Activated naive CD4-positive, alpha-beta T cell treated with anti-CD3 and anti-CD28 coated beads for 36 hours (primary cell): ENCODE results near the gene DAP. TPM values are rescaled to one million over a fixed set of nuclear protein-coding genes. Genes with fewer than 3 reads are reported as not detected.

Source experiments
- CTCF ChIA-PET: fragments of 350-600 bp; sonication (Branson Sonifier 250); formaldehyde crosslinking; loops from one replicate; lab custom pipeline; 2021; ENCODE audit warnings: antibody characterized with exemption; lab: Charles Lee
- DNase-seq: peaks from one replicate; pipeline ENCODE4 v3.0.0-alpha.2; 2020
- H3K27ac Mint-ChIP-seq: one replicate; pipeline ENCODE4 v1.8.0; 2021; ENCODE audit warnings: mild to moderate bottlenecking, mixed read lengths
- H3K27me3 Mint-ChIP-seq: one replicate; pipeline ENCODE4 v1.8.0; 2021; ENCODE audit warnings: low read depth, mixed read lengths
- H3K36me3 Mint-ChIP-seq: one replicate; pipeline ENCODE4 v1.8.0; 2021; ENCODE audit warnings: low read depth, mixed read lengths
- H3K4me1 Mint-ChIP-seq: one replicate; pipeline ENCODE4 v1.8.0; 2021; ENCODE audit warnings: low read depth, mixed read lengths
- H3K4me3 Mint-ChIP-seq: one replicate; pipeline ENCODE4 v1.8.0; 2021; ENCODE audit warnings: mild to moderate bottlenecking, moderate library complexity, mixed read lengths
- H3K9me3 Mint-ChIP-seq: one replicate; pipeline ENCODE4 v1.8.0; 2021; ENCODE audit warnings: mixed read lengths
- intact Hi-C: fragments of 100-400 bp; cut with micrococcal nuclease; formaldehyde crosslinking; loops from one replicate; pipeline ENCODE4 v1.15.1; 2023
- total RNA-seq, 2 experiments: library from RNA; stranded (reverse); gene quantifications; one replicate each; pipeline ENCODE4 v1.2.3, GENCODE V29; 2021

Gene DAP
- total RNA-seq, 2 experiments from 2014 or later = 29.5 to 29.7 TPM

DNA sequence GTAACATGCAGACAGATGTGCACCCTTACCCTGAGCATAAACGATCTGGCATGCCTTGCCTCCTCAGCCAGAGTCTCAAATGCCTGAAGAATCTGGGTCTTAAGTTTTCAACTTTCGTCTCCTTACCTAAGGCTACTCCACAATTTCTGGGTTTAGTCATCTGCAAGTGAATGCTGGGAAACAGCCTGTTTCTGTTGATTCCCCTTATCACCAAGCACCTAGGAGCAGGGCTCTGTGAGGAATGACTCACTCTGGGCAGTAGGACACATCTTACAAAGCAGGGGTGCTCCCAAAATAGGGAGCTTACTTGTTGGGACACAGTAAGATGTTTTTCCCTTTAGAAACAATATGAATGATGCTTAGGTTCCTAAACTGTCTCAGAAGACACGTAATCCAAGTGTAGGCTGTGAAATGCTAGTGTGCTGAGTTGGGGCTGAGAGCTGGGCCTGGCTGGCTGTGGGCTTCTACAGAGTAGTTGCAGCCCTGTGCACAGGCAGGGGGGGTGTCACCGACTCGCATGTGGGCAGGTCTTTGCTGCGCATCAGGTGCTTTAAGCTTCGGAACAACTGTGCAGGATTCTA lies 58.0 kb downstream of the DAP start:
- H3K27ac Mint-ChIP-seq = no peak overlapping the region

DNA sequence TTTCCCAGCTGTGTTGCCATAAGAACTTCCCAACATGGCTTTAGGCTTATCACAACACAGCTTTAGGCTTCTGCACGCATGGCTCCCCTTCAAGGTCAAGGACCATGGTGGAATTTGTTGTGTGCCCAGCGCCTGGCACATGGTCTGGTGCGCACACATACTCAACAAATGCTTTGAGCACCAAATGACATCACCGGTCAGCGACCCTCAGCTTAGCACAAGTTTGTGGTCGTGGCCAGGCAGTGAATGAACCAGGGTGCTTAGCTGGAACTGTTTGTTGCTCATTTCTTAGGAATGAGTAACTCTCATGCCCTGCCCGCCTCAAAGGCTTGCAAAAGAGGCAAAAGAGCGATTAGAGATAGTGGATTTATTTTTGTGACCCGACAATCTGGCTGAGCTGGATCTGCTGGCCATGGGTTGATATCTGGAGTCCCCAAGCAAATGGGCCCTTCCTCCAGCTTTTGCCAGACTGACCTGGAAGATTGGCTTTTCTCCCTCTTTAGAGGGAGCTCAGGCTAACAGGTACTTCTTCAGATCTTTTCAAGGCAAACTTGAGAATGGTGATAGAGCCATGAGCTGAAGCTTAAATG lies 58.9 kb downstream of the DAP start:
- CTCF ChIA-PET = interaction anchor here (0.6 to 2.0 kb wide), 13 partner anchors 9 to 384 kb away, joined by 3 to 6 read pairs (median 3); no protein-coding TSS in a partner anchor
- H3K9me3 Mint-ChIP-seq = no peaks in the 10 kb centered on the region
- H3K27me3 Mint-ChIP-seq = no peaks in the 10 kb centered on the region
- no peak overlapping the region for H3K4me3 Mint-ChIP-seq
- H3K4me1 Mint-ChIP-seq = peaks cover 44% of the 10 kb centered on the region
- intact Hi-C loops = loop anchor here (5.0 kb wide), 2 partner anchors 60 to 75 kb away; partner anchors contain the start of gene DAP
- peaks cover 5% of the 10 kb centered on the region for H3K36me3 Mint-ChIP-seq
- DNase-seq = no peak
- no peak overlapping the region for H3K27ac Mint-ChIP-seq

More for the DNA sequence above, 58.0 kb downstream of the DAP start:
- Mint-ChIP-seq H3K9me3 (no peaks in the 10 kb centered on the region), H3K4me3 (no peak overlapping the region), H3K27me3 (no peaks in the 10 kb centered on the region), H3K4me1 (peaks cover 44% of the 10 kb centered on the region), H3K36me3 (peaks cover 5% of the 10 kb centered on the region)
- intact Hi-C loops = loop anchor here (5.0 kb wide), 2 partner anchors 59 to 74 kb away; partner anchors contain the start of gene DAP
- DNase-seq = no peak
- CTCF ChIA-PET = interaction anchor here (0.6 to 2.0 kb wide), 12 partner anchors 10 to 385 kb away, joined by 3 to 6 read pairs (median 3); no protein-coding TSS in a partner anchor

DNA sequence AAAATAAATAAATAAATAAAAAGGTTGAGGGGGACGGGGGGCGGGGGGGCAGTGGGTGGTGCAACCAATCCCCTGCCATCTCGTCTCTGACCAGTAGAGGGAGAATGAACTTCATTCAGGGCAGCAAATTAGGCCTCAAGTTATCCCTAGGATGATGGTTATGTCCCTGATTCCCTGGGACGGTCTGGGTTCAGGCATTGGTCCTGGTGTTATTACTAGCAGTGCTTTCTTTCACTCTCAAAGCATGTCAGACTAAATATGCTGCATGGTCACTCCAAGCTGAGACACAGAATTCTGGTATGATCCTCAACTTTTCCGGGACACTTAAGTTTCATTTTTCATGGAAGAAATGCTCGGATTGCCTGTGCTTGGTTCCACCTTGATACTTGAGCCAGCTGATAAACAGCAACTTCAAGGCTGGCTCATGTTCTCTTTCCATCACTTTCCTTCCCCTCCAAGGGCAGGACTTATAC lies 59.4 kb downstream of the DAP start:
- CTCF ChIA-PET = interaction anchor here (0.6 to 2.0 kb wide), 6 partner anchors 17 to 154 kb away, joined by 3 to 6 read pairs (median 3); no protein-coding TSS in a partner anchor
- intact Hi-C loops = loop anchor here (5.0 kb wide), 2 partner anchors 61 to 76 kb away; partner anchors contain the start of gene DAP
- DNase-seq = peak; percentile 37
- no peaks in the 10 kb centered on the region for H3K27me3 Mint-ChIP-seq
- no peaks in the 10 kb centered on the region for H3K9me3 Mint-ChIP-seq
- H3K4me1 Mint-ChIP-seq = peaks cover 47% of the 10 kb centered on the region
- peaks cover 4% of the 10 kb centered on the region for H3K36me3 Mint-ChIP-seq
- H3K27ac Mint-ChIP-seq = no peak overlapping the region
- H3K4me3 Mint-ChIP-seq = no peak overlapping the region

DNA sequence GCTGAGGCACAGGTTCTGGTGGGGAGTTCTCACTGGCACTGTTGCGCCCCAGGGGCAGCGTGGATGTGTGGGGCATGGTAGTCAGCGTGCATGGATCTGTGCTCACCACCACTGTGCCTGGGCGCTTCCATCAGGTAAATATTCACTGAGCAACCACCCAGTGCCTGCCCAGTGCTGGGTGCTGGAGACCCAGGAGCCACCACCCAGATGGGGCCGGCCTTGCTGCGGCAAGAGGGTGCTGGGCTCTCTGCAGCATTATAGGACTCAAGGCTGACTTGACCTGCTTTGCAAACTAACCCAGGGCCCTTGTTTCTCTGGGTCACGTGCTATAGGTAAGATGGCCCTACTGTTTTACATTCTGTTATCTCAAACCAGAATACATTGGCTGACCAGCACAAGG lies 60.5 kb downstream of the DAP start:
- H3K9me3 Mint-ChIP-seq = no peaks in the 10 kb centered on the region
- H3K36me3 Mint-ChIP-seq = peaks cover under 1% of the 10 kb centered on the region
- no peaks in the 10 kb centered on the region for H3K27me3 Mint-ChIP-seq
- H3K27ac Mint-ChIP-seq = no peak overlapping the region
- peaks cover 51% of the 10 kb centered on the region for H3K4me1 Mint-ChIP-seq
- DNase-seq = no peak
- CTCF ChIA-PET = no interaction called here
- no peak overlapping the region for H3K4me3 Mint-ChIP-seq
- intact Hi-C loops = loop anchor here (5.0 kb wide), 2 partner anchors 62 to 77 kb away; partner anchors contain the start of gene DAP

DNA sequence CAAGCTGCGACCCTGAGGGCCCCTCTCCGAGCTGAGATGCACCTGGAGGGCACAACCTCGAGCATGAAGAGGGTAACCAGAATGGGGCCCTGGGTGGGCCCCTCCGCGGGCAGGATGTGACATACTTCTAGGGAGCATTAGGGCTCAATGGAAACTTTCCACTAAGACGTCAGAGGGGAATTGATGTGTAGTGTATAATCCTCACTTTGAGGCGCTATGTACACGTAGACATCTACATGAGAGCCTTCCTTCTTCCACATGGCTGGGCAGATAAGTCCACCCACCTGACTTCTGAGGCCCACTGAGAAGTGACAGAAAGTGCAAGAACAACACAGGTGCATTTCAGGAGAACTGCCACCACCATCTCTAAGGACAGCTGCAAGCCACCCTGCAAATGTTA lies 61.0 kb downstream of the DAP start:
- CTCF ChIA-PET = interaction anchor here (1.1 kb wide), 1 partner anchor 52 kb away, joined by 3 read pairs; no protein-coding TSS in a partner anchor
- no peaks in the 10 kb centered on the region for H3K36me3 Mint-ChIP-seq
- peaks cover 49% of the 10 kb centered on the region for H3K4me1 Mint-ChIP-seq
- no peak for DNase-seq
- no peaks in the 10 kb centered on the region for H3K9me3 Mint-ChIP-seq
- H3K4me3 Mint-ChIP-seq = no peak overlapping the region
- no peak overlapping the region for H3K27ac Mint-ChIP-seq
- intact Hi-C loops = loop anchor here (5.0 to 10.0 kb wide), 6 partner anchors 62 to 792 kb away; partner anchors contain the start of gene DAP
- no peaks in the 10 kb centered on the region for H3K27me3 Mint-ChIP-seq

DNA sequence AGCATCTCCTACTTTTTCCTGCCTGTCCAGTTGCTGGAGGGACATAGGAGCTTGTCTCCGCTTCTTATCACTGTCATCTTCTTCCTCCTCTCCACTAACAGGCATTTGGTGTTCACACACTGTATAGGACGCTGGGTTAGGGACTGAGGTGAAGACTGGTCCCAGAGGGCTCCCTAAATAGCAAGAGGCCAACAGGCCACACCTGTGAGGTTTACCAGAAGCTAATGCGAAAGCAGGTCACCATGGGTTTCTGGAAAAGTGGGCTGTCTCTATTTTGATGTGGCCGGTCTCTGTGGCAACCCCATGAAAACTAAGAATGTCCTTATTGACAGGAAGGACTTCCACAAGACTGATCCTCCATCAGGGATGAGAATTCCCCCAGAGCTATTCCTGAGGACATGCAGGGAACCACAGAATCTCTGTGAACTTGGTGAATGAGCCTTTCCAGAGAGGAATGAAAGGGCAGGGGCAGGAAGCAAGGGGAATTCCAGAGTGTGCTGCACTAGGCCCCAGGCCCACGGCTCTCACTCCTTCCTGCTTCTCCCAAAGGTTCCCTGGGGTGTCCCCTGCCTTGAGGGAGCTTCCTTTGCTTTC lies 61.7 kb downstream of the DAP start:
- Mint-ChIP-seq H3K4me1 (peaks cover 45% of the 10 kb centered on the region), H3K36me3 (no peaks in the 10 kb centered on the region), H3K9me3 (no peaks in the 10 kb centered on the region), H3K27me3 (no peaks in the 10 kb centered on the region), H3K4me3 (no peak overlapping the region), H3K27ac (no peak overlapping the region)
- intact Hi-C loops = loop anchor here (5.0 to 10.0 kb wide), 4 partner anchors 158 to 793 kb away; no protein-coding TSS in a partner anchor
- CTCF ChIA-PET = interaction anchor here (1.1 kb wide), 1 partner anchor 52 kb away, joined by 3 read pairs; no protein-coding TSS in a partner anchor
- DNase-seq = no peak

DNA sequence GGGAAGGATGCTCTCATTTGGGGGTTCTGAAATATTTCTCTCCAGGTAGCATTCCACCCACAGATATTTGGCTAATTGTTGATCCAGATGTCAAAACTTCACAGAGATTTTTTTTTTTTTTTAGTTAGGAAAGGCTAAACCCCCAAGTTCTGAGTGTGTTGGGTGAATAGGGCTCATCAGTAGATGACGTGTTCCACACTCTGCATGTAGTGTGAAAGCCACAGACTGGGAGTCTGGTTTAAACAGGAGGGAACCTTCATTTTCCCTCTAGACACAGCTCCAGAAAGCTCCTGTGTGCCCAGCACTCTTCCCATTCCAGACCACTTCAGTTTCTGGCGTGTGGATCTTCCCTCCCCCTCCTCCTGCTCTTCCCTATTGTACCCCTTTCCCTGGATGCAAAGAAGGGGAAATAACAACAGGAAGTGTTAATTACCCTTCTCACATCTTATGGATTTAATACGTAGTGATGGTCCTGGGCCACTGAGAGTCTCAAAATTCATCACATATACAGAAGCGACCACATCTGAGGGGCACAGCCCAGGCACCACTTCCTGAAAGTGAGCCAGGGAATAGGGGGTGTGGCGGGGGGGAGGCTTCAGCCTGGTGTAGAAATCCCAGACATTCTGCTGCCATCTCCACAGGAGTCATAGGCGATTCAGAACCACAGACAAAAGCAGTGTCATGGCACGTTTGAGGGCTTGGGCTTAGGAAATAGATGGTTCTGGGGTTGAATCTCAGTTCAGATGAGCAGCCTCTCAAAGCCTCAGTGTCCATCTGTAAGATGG lies 65.1 kb downstream of the DAP start:
- Mint-ChIP-seq H3K4me1 (peaks cover 42% of the 10 kb centered on the region), H3K4me3 (no peak overlapping the region), H3K27me3 (no peaks in the 10 kb centered on the region), H3K27ac (no peak overlapping the region), H3K9me3 (no peaks in the 10 kb centered on the region), H3K36me3 (no peaks in the 10 kb centered on the region)
- CTCF ChIA-PET = interaction anchor here (1.2 kb wide), 1 partner anchor 77 kb away, joined by 3 read pairs; no protein-coding TSS in a partner anchor
- intact Hi-C loops = loop anchor here (1.0 to 10.0 kb wide), 5 partner anchors 161 to 796 kb away; no protein-coding TSS in a partner anchor
- DNase-seq = peak; percentile 8

DNA sequence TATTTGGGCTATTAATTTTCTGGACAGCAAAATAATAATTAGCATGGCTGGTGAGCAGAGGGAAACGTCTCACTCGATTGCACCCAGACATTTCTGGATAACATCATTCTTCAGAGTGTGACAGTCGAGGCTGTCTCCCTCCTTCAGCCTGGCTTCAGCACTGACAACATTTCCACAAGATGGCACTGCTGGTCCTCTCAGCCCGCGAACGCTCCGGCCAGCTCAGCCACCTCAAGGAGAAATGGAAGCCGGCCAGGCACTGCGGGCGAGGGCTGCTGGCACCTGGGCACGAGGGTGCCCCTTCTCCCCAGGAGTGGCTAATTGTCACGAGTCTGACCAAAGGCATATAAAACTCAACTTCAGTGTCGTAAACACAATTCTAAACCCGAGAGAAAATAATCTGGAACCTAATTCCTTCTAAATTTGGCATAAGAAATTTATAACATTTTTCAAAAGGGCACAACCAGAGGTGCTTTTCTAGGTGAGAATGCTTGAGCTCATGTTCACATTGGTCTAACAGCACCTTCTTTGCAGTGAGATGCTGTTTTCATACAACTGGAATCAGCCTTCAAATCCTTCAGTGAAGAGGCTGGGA lies 65.9 kb downstream of the DAP start:
- no peak overlapping the region for H3K4me3 Mint-ChIP-seq
- DNase-seq = peak; percentile 56
- intact Hi-C loops = loop anchor here (1.0 to 10.0 kb wide), 5 partner anchors 162 to 797 kb away; no protein-coding TSS in a partner anchor
- no peaks in the 10 kb centered on the region for H3K9me3 Mint-ChIP-seq
- H3K27ac Mint-ChIP-seq = no peak overlapping the region
- CTCF ChIA-PET = interaction anchor here (1.2 kb wide), 1 partner anchor 78 kb away, joined by 3 read pairs; no protein-coding TSS in a partner anchor
- peaks cover 39% of the 10 kb centered on the region for H3K4me1 Mint-ChIP-seq
- no peaks in the 10 kb centered on the region for H3K36me3 Mint-ChIP-seq
- no peaks in the 10 kb centered on the region for H3K27me3 Mint-ChIP-seq

DNA sequence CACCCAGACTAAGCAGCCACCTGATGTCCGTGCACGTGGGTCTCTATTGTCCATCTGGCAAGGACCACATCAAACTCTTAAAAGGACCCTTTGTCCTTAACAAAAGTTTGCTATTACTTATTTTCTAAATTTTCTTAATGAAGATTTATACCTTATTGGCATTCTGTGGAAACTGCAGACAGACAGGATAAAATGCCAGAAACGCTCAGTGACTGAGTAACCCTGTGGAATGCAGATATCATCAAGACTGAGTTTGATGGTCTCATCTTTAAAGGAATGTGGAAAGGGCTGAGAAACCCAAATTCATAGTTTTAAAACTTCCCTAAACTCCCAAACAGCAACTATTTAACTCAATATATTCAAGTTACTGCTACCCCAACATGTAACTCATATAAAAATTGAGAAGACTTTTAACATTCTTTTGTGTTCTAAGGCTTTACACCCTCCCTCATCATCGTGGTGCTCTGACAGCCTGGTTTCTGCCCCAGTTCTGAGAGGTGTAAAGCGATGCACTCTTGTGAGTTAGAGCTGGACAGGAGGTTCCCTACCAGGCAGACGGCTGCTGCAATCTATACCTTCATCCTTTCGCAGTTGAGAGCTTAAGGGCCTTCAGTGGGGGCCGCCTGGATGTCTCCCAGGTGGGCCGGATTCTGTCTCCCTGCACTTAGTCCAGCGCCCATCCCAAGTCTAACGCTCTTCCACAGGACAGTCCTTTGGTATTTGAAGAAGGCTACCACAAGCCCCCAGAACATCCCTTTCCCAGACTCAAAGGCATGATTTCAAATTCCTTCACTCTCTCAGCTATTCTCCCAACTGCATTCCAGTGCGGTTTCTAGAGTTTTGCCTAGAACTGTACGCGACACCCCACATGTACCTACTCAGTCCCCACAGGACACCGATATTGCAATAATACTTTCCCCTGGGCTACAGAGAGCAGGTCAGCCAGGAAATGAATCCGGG lies 68.9 kb downstream of the DAP start:
- DNase-seq = no peak
- Mint-ChIP-seq H3K36me3 (peaks cover 8% of the 10 kb centered on the region), H3K9me3 (no peaks in the 10 kb centered on the region), H3K4me1 (peaks cover 19% of the 10 kb centered on the region), H3K27ac (no peak overlapping the region), H3K27me3 (no peaks in the 10 kb centered on the region), H3K4me3 (no peak overlapping the region)
- CTCF ChIA-PET = interaction anchor here (0.6 kb wide), 1 partner anchor 257 kb away, joined by 3 read pairs; no protein-coding TSS in a partner anchor
- intact Hi-C loops = loop anchor here (10.0 kb wide), 1 partner anchor 453 kb away; no protein-coding TSS in a partner anchor
